ENCODE data around the gene PIWIL4.

GRCh38 chr11:94581926-94582325 is 14.8 kb downstream of the PIWIL4 start:
- no peak for TF ChIP-seq CTCF (conservative IDR thresholded peaks at IDR 0.05; ENCODE audit: low read length)
- no peak for TF ChIP-seq EZH2phosphoT487 (IDR thresholded peaks at IDR 0.05; ENCODE audit: borderline replicate concordance)
